Sigmoid colon (tissue), 7 donors: ENCODE data around the gene HIVEP2. TPM values are rescaled to one million over a fixed set of nuclear protein-coding genes. Genes with fewer than 3 reads are reported as not detected.

ENCODE experiments used
- DNase-seq: peaks from one replicate; pipeline ENCODE4 v3.0.0-alpha.2; 2019
- H3K27ac ChIP-seq, 4 donors: fragments of 200-600 bp; sonication (generic); one replicate each; pipeline ENCODE4 v1.5.1; 2016 to 2019; ENCODE audit warnings: mild to moderate bottlenecking in 1 of 4
- H3K27me3 ChIP-seq, 3 donors: fragments of 200-600 bp; sonication (generic); one replicate each; pipeline ENCODE4 v1.5.1; 2019; ENCODE audit warnings: mild to moderate bottlenecking in 1 of 3
- H3K36me3 ChIP-seq, 4 donors: fragments of 200-600 bp; sonication (generic); one replicate each; pipeline ENCODE4 v1.5.1; 2016 to 2019
- H3K4me1 ChIP-seq, 4 donors: fragments of 200-600 bp; sonication (generic); one replicate each; pipeline ENCODE4 v1.5.1; 2017 to 2019
- H3K4me3 ChIP-seq, 4 donors: fragments of 200-600 bp; sonication (generic); one replicate each; pipeline ENCODE4 v1.5.1; 2017 to 2019; ENCODE audit warnings: mild to moderate bottlenecking in 2 of 4, moderate library complexity in 1 of 4
- H3K9me3 ChIP-seq, 4 donors: fragments of 200-600 bp in 3 of 4; sonication (generic) in 3 of 4; one replicate each; pipeline versions ENCODE4 v1.5.1 to v1.6.1; 2013 to 2019
- CTCF ChIP-seq, 4 experiments: fragments of 450-650 bp in 3 of 4; fragments of 200-600 bp in 1 of 4; IDR thresholded peaks; one replicate each; pipeline ENCODE4 v1.5.1; 2016 to 2019; ENCODE audit warnings: antibody characterized with exemption in 4 of 4, mild to moderate bottlenecking in 3 of 4, moderate library complexity in 2 of 4
- EP300 ChIP-seq, 4 donors: sonication (generic); formaldehyde crosslinking; IDR thresholded peaks; one replicate each; pipeline ENCODE4 v1.6.1; 2017; ENCODE audit warnings: antibody characterized with exemption in 4 of 4
- POLR2A ChIP-seq, 2 donors: fragments of 450-650 bp; IDR thresholded peaks; one replicate each; pipeline ENCODE4 v1.6.1; 2016; ENCODE audit warnings: antibody characterized with exemption in 2 of 2, mild to moderate bottlenecking in 2 of 2, moderate library complexity in 2 of 2
- POLR2AphosphoS5 ChIP-seq, 4 donors: sonication (generic); formaldehyde crosslinking; IDR thresholded peaks; one replicate each; pipeline ENCODE4 v1.6.1; 2017; ENCODE audit warnings: antibody characterized with exemption in 4 of 4
- WGBS, 2 donors: extraction: QIAGEN DNeasy Blood & Tissue Kit; methylation state at CpG; one replicate each; pipeline ENCODE4 v1.1.7; 2013; 5-methylcytosine and 5-hydroxymethylcytosine counted together
- intact Hi-C: fragments of 100-400 bp; cut with DNase I; formaldehyde crosslinking; loops from one replicate; pipeline ENCODE4 v1.15.1; 2023
- polyA plus RNA-seq, 3 donors: library from polyadenylated mRNA; stranded (reverse); fragments of 200-250 nt; gene quantifications; one replicate each; pipeline ENCODE4 v1.2.3, GENCODE V29; 2013
- total RNA-seq, 4 donors: library from RNA; depleted of rRNA; stranded (reverse); fragments of >200 nt; gene quantifications; one replicate each; pipeline ENCODE4 v1.1.0, GENCODE V29; 2016
- donor health status: healthy with polysubstance abuse.
- donor health status: Bipolar disorder and iron deficiency.
- donor health status: healthy.

HIVEP2 gene
- total and polyA plus RNA-seq, 7 donors = 1.8 to 21.7 (median 11.5) TPM

GRCh38 chr6:142763205-142763604 lies 181.8 kb downstream of the HIVEP2 start:
- DNase-seq = no peak
- TF ChIP-seq CTCF (IDR thresholded peaks at IDR 0.05) (no peak), EP300 (IDR thresholded peaks at IDR 0.05) (no peak), POLR2A (IDR thresholded peaks at IDR 0.05) (no peak), POLR2AphosphoS5 (IDR thresholded peaks at IDR 0.05) (no peak)
- Histone ChIP-seq H3K27ac (no peak overlapping the region), H3K27me3 (no peaks in the 10 kb centered on the region), H3K4me3 (no peak overlapping the region), H3K9me3 (no peaks in the 10 kb centered on the region), H3K4me1 (peaks cover 0 to 10% (median 4%) of the 10 kb centered on the region in 4 donors), H3K36me3 (peaks cover 0 to 46% (median 11%) of the 10 kb centered on the region in 4 donors)
- intact Hi-C loops = no loop called here
- 91% methylated on average over 4 of the region's 4 CpGs for WGBS, 2 donors

- Histone ChIP-seq H3K36me3 (peaks cover 0 to 46% (median 14%) of the 10 kb centered on the region in 4 donors), H3K27ac (no peak overlapping the region)
- 78 to 99% methylated on average over 1 of the region's 1 CpG for WGBS, 2 donors
Observed at GRCh38 chr6:142761756-142762155, 183.2 kb downstream of the HIVEP2 start.

GRCh38 chr6:142760152-142760551 lies 184.8 kb downstream of the HIVEP2 start:
- intact Hi-C loops = no loop called here
- TF ChIP-seq EP300 (IDR thresholded peaks at IDR 0.05) (no peak), CTCF (IDR thresholded peaks at IDR 0.05) (no peak), POLR2A (IDR thresholded peaks at IDR 0.05) (no peak), POLR2AphosphoS5 (IDR thresholded peaks at IDR 0.05) (no peak)
- Histone ChIP-seq H3K4me3 (no peak overlapping the region), H3K36me3 (peaks cover 0 to 46% (median 14%) of the 10 kb centered on the region in 4 donors), H3K4me1 (peaks cover 0 to 10% (median 4%) of the 10 kb centered on the region in 4 donors), H3K27ac (no peak overlapping the region), H3K9me3 (no peaks in the 10 kb centered on the region), H3K27me3 (no peaks in the 10 kb centered on the region)
- 95 to 97% methylated on average over 7 of the region's 7 CpGs for WGBS, 2 donors
- no peak for DNase-seq

More at GRCh38 chr6:142761756-142762155, 183.2 kb downstream of the HIVEP2 start:
- no peak for DNase-seq
- intact Hi-C loops = no loop called here
- TF ChIP-seq POLR2AphosphoS5 (IDR thresholded peaks at IDR 0.05) (no peak), POLR2A (IDR thresholded peaks at IDR 0.05) (no peak), EP300 (IDR thresholded peaks at IDR 0.05) (no peak), CTCF (IDR thresholded peaks at IDR 0.05) (no peak)
- Histone ChIP-seq H3K4me1 (peaks cover 0 to 10% (median 4%) of the 10 kb centered on the region in 4 donors), H3K9me3 (no peaks in the 10 kb centered on the region), H3K4me3 (no peak overlapping the region), H3K27me3 (no peaks in the 10 kb centered on the region)

- no peak overlapping the region for H3K27ac ChIP-seq
- no peaks in the 10 kb centered on the region for H3K27me3 ChIP-seq
- intact Hi-C loops = no loop called here
- no peak for DNase-seq
- H3K36me3 ChIP-seq = peaks cover 0 to 44% (median 14%) of the 10 kb centered on the region in 4 donors
- no peak overlapping the region for H3K4me3 ChIP-seq
- no peaks in the 10 kb centered on the region for H3K9me3 ChIP-seq
- peaks cover 0 to 10% (median 4%) of the 10 kb centered on the region in 4 donors for H3K4me1 ChIP-seq
- WGBS, 2 donors = 95% methylated on average over 4 of the region's 4 CpGs
- TF ChIP-seq CTCF (IDR thresholded peaks at IDR 0.05) = no peak
- no peak for TF ChIP-seq POLR2AphosphoS5 (IDR thresholded peaks at IDR 0.05)
- no peak for TF ChIP-seq POLR2A (IDR thresholded peaks at IDR 0.05)
- TF ChIP-seq EP300 (IDR thresholded peaks at IDR 0.05) = no peak
Observed at GRCh38 chr6:142758629-142759025, 186.3 kb downstream of the HIVEP2 start.
